GM19099 (cell line): ENCODE data around the gene MLPH.

Source experiments
- POLR2A ChIP-seq: IDR thresholded peaks from 3 replicates; pipeline ENCODE4 v1.6.1; 2011; ENCODE audit warnings: low read depth; ENCODE audit not compliant: insufficient read length; ENCODE audit errors: extremely low read depth

Gene MLPH

DNA sequence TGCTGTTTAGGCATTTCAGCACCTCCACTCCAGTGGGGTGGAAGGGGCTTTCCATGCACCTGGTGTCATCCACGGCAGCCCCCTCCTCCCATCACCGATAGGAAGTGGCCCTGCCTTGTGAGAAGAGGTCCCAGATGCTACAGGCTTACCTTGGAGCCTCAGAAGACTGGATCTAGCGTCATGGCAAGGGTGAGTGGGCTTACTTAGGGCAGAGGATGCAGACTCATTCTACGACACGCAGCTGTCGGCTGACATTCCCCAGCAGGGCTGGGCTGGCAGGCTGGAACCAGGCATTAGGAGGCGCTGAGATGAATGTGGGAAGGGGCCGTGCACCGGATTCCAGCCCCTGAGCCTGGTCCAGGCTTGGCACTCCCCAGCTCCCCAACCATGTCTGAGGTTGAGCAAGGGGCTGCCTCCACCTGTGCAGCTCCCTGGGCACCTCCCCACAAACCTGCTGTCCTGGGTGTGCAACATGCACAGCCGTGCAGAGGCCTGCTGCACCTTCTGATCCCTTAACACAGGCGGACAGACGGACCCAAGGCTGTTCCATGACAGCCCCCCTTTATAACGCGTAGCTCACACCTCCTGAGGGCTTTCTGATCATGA is 77.6 kb downstream of the MLPH start:
- no peak for TF ChIP-seq POLR2A

DNA sequence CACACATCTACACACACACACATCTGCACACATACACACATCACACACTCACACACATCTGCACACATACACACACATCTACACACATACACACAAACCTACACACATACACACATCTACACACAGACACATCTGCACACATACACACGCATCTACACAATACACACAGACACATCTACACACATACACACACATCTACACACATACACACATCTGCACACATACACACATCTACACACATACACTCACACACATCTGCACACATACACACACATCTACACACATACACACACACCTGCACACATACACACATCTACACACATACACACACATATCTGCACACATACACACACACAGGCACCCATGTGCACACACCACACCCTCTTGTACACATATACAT is 78.9 kb downstream of the MLPH start:
- no peak for TF ChIP-seq POLR2A

DNA sequence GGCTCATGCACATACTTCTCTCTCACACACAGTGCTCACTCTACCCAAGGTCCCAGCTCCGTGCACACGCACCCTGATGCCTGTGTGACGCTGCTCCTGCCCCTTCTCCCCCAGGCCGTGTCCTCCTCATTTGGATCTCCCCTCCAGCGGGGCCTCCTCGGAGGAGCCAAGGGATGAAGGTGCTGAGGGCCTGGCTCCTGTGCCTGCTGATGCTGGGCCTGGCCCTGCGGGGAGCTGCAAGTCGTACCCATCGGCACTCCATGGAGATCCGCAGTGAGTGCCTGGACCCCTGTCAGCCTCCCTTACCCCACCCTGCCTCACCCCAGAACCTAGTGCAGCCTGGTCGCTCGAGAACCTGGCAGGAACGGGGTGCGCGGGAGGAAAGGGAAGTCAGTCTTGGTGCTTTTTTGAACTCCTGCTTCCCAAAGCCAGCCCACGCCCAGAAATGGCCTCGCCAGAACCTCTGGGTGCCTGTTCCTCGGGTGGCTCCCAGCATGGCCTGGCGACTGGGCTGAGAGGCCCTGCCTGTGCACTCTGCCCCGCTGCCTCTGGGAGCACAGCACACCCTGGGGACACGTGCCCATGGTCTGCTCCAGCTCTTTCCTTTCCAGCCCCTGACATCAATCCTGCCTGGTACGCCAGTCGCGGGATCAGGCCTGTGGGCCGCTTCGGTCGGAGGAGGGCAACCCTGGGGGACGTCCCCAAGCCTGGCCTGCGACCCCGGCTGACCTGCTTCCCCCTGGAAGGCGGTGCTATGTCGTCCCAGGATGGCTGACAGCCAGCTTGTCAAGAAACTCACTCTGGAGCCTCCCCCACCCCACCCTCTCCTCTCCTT is 79.6 kb downstream of the MLPH start, which contains the start of gene PRLH:
Gene PRLH, plus strand, starts transcription at position 174 of the 835 bp plus-strand sequence. Its CDS starts 0 bp downstream, at position 174.
- no peak for TF ChIP-seq POLR2A

DNA sequence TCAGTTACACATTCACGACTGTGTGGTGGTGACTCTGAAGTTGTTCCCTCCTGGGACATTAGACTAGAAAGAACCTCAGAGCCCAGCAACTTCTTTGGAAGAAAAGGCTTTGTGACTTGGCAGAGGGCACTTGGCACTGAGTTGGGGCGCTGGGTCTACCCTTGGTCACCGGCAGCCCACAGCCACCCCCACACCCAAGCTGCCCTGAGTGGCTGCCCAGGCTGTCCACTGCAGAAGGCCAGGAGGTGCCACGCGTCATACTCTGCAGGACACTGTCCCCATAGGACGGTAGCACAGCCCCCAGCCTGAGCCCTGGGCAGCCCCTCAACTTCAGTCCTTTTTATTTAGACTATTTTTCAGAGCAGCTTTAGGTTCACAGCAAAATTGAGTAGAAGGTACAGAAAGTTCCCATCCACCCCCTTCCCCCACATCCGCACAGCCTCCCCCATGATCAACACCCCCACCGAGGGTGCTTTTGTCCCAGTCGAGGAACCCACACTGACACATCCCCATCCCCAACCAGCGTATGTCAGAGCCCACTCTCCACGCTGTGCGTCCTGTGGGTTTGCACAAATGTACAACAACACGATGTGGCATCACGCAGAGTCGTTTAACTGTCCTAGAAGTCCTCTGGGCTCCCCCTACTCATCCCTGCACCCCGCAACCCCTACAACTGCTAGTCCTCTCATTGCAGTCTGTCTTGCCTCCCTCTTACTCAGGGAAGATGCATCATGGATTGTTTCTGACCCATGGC is 80.4 kb downstream of the MLPH start:
- no peak for TF ChIP-seq POLR2A

DNA sequence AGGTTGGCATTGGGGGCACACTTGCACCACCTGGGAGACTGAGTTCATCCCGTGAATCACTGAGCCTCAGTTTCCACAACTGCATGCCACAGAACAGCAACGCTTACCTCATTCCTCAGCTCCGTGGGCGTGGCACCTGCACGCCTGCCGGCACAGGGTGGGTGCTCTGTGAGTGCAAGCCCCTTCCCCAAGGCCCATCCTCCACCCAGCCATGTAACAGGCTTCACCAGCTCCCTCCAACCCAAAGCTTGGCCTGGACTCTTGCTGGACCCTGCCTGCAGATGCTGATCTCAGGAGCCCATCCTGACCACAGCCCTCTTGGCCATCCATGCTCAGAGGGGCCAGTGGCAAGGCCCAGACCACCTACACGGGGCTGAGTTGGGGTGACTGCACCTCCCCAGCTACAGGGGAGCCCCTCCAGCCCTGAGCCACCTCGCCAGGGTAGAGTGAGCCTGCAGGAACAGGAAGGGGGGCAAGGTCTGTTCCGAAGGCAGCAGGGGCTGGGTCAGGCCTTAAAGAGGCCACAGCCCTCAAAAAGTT is 81.1 kb downstream of the MLPH start:
- no peak for TF ChIP-seq POLR2A

DNA sequence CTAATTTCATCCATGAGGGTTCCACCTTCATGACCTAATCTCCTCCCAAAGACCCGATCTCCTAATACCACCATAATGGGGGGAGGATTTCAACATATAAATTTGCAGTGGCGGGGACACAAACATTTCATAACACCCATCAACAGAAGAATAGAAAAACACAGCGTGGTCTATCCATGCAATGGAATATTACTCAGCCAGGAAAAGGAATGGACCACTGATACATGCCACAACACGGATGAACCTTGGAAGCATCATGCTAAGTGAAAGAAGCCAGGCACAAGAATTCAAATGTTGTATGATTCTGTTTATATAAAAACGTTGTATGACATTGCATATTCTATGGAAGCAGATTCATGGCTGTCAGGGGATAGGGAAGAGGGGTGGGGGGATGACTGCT is 82.0 kb downstream of the MLPH start:
- TF ChIP-seq POLR2A, result no peak

DNA sequence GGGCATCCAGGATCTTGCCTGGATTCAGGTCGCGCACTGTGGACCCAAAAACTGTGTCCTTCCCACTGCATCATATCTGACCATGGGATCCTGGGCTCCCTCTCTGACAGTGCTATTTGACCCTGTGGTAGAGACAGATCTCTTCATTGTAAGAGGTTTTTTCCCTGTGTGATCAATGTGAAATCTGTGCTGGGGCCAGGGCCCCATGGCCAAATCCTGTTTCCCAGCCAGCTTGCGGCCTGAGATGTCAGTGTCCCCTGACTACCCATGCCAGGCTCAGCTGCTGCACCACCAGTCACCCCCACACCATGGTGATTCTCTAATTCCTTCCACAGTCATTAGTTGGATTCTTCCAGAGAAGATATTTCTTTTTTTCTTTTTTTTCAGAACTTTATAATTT is 82.8 kb downstream of the MLPH start:
- TF ChIP-seq POLR2A, result no peak

DNA sequence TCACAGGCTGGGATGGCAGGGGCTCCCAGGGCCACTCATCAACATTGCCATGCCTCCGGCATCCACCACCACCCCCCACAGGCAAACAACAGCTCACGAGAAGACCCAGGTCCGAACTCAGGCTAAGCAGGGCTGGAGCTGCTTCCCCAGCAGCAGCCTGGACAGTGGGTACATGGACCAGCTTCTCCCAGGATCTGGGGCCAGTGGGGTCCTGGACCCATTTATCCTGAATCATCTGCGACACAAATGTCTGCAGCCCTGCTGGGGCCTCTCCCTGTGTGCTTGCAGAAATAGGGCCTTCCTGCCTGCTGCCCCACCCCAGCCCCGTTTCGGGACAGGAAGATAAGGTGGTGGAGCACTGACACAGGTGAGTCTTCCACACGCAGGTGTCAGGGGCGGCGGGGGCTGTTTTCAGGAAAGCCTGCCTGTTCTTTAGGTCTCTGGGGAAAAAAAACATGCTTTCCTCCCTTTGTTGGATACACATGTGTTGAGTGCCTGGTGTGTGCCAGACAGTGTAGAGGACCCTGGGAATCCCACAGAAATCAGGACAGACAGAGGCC is 83.8 kb downstream of the MLPH start:
- TF ChIP-seq POLR2A, result no peak

DNA sequence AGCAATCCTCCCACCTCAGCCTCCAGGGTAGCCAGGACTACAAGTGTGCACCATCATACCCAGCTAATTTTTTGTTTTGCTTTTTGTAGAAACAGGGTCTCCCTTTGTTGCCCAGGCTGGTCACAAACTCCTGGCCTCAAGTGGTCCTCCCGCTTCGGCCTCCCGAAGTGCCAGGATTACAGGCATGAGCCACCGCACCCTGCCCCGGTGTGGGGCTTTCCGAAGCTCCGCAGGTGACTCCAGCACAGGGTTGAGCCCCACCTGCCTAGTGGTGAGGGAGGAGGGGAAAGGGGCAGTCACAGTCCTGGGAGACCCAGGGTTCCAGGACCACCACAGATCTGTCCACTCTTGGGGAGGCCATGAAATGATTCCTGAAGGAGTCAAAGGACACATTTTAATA is 84.5 kb downstream of the MLPH start:
- no peak for TF ChIP-seq POLR2A

DNA sequence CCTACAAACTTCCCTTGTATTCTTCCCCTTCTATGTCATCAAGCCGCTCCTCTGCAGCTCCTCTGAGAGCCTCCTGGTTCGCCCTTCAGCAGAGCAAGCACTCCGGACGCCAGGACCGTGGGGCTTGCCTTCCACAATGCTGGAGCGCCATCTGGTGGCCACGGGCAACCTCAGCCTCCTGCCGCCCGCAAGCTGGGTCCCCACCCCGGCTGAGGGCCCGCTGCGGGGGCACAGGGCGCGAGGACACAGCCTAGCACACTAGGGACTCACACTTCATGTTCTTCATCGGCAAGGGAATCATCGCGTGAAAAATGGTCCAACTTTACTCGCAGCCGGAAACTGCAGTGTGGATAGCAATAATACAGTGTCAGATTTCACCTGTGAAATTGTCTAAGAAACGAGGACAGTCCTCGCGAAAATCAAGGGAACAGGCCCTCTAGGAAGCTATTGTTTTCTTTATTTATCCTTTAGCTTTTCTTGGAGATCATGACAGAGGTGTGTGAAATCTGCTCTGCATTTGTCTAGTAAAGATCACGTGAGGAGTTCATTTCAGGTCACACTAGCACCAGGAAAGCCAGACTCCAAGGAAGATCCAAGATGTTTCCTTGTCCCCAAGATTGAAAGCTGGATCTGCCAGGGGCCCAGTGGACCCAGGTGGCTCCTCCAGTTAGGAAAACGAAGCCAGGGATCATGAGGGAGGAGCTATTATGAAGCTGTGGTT is 85.1 kb downstream of the MLPH start:
- no peak for TF ChIP-seq POLR2A

DNA sequence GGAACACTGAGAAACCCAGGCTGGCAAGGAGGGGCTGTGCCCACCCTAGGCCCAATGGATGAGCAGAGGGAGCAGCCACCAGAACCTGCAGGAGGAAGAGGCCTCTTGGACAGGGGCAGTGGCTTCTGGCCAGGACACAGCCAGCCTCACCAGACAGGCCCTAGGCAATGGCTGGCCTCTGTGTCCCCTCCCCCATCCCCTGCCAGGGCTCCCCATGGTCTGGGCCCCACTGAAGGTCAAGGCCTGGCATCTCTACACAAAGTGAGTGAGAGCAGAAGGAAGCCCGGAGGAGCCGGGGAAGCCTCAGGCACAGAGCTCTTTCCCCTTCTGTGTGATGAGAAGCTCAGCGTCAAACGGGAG is 85.7 kb downstream of the MLPH start:
- TF ChIP-seq POLR2A, result no peak

DNA sequence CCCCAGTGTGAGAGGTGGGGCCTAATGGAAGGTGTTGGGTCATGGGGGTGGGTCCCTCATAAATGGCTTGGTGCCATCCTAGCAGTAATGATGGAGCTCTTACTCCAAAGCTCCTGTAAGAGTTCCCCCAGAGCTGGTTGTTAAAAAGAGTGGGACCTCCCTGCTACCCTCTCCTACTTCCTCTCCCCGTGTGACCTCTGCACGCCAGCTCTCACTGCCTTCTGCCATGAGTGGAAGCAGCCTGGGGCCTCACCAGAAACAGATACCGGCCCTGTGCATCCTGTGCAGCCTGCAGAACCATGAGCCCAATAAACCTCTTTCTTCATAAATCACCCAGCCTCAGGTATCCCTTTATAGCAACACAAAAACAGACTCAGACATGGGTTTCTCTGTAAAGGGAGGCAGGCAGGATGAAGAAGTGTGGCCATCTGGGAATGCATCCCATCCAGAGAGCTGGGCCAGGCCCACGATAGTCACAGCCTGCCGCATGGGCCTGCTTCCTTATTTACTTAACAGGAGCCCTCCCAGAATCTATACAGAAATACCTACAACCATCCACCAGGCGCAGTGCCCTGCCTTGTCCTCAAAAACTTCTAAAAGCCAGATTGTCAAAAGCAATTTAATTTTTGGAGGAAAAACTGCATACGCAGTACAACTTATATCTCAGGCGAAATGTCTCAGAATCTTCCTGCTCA is 86.8 kb downstream of the MLPH start:
- TF ChIP-seq POLR2A, result no peak

DNA sequence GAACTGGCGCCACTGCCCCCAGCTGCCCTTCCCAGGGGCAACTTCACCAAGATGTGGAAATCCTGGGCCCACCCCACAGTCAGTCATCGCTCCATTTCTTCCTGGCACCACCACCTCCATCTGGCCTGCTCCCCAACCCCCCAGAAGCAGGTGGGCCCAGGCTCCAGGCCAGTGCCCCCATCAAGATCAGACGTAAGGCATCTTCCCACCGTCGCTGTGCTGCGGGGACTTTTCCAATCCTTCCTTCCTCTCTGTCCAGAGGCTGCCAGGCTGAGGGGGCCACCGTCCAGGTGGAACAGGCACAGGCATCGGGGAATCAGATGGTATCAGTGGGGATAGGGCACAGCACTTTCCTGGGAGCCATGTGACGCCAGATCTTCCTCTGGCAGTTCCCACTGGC is 87.4 kb downstream of the MLPH start:
- no peak for TF ChIP-seq POLR2A
